Activated CD4-positive, alpha-beta T cell treated with anti-CD3 and anti-CD28 coated beads for 24 hours (primary cell): ENCODE measurements around the gene WASHC2A.
"Not testable (repeated sequence)": the region's sequence is repeated elsewhere in the genome, so short reads cannot be mapped to it uniquely, and the experiment has no call there.

ENCODE experiments used
- DNase-seq, 2 donors: peaks; one replicate each; pipeline ENCODE4 v3.0.0-alpha.2; 2020; ENCODE audit warnings: low read depth in 2 of 2

Gene WASHC2A

GRCh38 chr10:50157868-50158267 is 90.1 kb downstream of the WASHC2A start:
- DNase-seq, result not testable (repeated sequence)

DNA sequence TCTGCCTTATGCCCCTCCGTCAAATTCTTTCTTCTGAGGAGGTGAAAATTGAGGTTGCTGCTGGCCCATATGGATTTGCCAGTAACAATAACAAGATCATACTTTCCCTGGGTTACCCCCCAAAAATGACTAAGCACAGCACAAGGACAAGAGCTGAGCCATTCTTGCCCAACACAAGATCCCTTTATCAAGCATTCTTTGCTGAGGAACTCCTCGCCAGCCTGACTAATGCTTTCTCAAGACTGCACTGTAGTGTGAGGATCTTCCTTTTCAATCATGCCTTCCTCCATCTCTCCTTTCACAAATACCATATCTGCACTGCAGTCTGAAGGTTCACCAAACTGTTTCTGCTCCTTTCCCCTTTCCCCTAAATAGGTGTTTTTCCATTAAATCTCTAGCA is 92.1 kb downstream of the WASHC2A start:
- DNase-seq, result not testable (repeated sequence)

DNA sequence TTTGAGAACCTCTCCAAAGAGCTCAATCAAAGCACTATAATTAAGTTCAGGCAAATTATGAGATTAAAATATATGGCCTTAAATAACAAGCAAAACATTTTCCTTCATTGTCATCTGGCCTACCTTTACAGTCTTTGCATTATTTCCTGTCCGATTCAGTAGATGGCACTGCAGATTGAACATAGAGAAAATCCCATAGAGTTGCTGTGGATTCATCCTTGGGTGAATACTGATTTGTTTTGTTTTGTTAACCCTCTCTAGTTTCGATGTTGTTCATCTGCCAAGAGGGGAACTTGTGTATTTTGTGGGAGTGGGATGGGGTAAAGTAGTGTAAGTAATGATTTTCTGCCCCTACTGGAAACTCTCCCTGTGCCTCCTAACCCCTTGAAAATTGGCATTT is 97.3 kb downstream of the WASHC2A start:
- not testable (repeated sequence) for DNase-seq

DNA sequence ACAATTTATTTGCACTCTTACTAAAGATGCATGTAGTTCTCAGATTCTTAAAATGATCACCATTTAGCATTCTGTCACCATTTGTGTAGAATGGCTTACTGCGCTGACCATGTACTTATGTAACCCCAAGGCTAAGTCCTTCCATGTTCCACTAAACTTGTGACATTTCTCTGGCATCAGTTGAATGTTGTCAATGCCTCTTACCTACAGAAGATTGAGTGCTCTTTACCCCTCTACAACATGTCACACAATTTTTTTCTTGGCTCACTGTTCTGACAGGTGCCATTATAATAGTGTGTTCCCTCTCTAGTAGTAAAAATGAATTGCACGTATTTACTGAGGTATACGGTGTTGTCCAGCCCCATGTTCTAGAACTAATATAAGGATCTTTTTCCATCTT is 100.1 kb downstream of the WASHC2A start:
- not testable (repeated sequence) for DNase-seq

DNA sequence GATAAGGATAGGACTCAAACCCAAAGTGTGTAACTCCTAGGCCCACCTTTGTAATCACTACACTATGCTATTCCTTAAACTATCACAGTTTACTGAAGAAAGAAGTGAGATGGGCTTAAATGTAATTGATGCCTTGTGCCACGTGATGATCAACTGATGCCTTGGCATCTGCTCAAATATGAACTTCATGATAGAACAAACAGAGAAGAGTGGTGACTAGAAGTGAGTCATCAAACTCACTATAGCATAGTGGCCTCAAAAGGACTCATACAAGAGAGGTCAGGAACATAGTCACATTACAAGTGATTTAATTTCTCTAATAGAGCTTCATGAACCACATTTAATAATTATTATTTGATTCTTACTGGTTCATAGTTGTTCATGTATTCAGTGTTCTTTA is 101.8 kb downstream of the WASHC2A start:
- not testable (repeated sequence) for DNase-seq

- DNase-seq, result not testable (repeated sequence)
Measured at GRCh38 chr10:50174788-50175525, 107.2 kb downstream of the WASHC2A start.
